OCI-M2 (cell line): ENCODE data around the gene SPA17.

Experiments
- DNase-seq: peaks from one replicate; lab custom pipeline; 2025; ENCODE audit not compliant: unreplicated experiment; lab: John Stamatoyannopoulos, UW

Gene SPA17

GRCh38 chr11:124722176-124722575 is 48.5 kb downstream of the SPA17 start:
- DNase-seq, result no peak

- no peak for DNase-seq
Measured at GRCh38 chr11:124724979-124725718, 51.4 kb downstream of the SPA17 start.

GRCh38 chr11:124725719-124726105 is 52.0 kb downstream of the SPA17 start:
- no peak for DNase-seq

GRCh38 chr11:124727474-124727873 is 53.8 kb downstream of the SPA17 start:
- DNase-seq, result no peak

GRCh38 chr11:124728134-124728533 is 54.4 kb downstream of the SPA17 start:
- DNase-seq, result no peak

- no peak for DNase-seq
Measured at GRCh38 chr11:124729571-124729970, 55.9 kb downstream of the SPA17 start.

- no peak for DNase-seq
Measured at GRCh38 chr11:124732230-124732629, 58.5 kb downstream of the SPA17 start.

- DNase-seq, result no peak
Measured at GRCh38 chr11:124736736-124737135, 63.0 kb downstream of the SPA17 start.

- no peak for DNase-seq
Measured at GRCh38 chr11:124737638-124738305, 64.1 kb downstream of the SPA17 start.

- DNase-seq, result no peak
Measured at GRCh38 chr11:124738713-124739478, 65.2 kb downstream of the SPA17 start.

- DNase-seq, result peak; percentile 32
Measured at GRCh38 chr11:124739479-124740276, 66.0 kb downstream of the SPA17 start, which contains the start of gene NRGN. Gene NRGN, plus strand, starts transcription at chr11:124739942. Its CDS starts 143 bp downstream, at chr11:124740085.

- DNase-seq, result no peak
Measured at GRCh38 chr11:124740277-124740882, 66.7 kb downstream of the SPA17 start.

GRCh38 chr11:124742555-124742954 is 68.9 kb downstream of the SPA17 start:
- no peak for DNase-seq

- no peak for DNase-seq
Measured at GRCh38 chr11:124743050-124743449, 69.3 kb downstream of the SPA17 start.

GRCh38 chr11:124745270-124745834 is 71.6 kb downstream of the SPA17 start:
- no peak for DNase-seq

- DNase-seq, result no peak
Measured at GRCh38 chr11:124745835-124746620, 72.3 kb downstream of the SPA17 start.

GRCh38 chr11:124746621-124747243 is 73.0 kb downstream of the SPA17 start:
- no peak for DNase-seq
